ENCODE measurements around the gene ANKRD18A. TPM values are rescaled to one million over a fixed set of nuclear protein-coding genes. Genes with fewer than 3 reads are reported as not detected.

Gene ANKRD18A
- total and polyA plus RNA-seq, 2 donors (not counting 3 experiments of a cell fraction or from before 2014, with no cell fraction given) = 3.2 TPM; not detected in 1

DNA sequence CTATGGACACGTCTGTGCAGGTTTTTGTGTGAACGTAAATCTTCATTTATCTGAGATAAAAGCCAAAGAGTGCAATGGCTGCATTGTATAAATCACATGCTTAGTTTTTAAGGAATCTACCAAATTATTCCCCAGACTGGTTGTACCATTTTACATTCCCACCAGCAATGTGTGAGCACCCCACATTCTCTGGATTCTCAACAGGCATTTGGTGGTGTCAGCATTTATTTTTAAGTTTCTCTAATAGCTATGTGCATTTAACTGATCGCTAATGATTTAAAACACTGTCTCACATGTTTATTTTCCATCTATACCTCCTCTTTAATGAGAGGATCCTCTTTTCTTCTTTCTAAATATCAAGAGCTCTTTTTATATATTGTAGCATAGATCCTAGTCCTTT is 13.9 kb upstream of the ANKRD18A start:
- Histone ChIP-seq H2AFZ (ENCODE audit: low read depth, low read length) (no peak overlapping the region), H3K4me2 (ENCODE audit: insufficient read depth, low read length) (no peak overlapping the region), H3K36me3 (ENCODE audit: control insufficient read depth in 2 of 2, extremely low read depth in 1 of 2, insufficient read depth in 2 of 2, low read length in 2 of 2) (no peaks in the 10 kb centered on the region), H3K27ac (ENCODE audit: insufficient read depth, low read depth, low read length) (no peak overlapping the region), H3K27me3 (ENCODE audit: control insufficient read depth in 2 of 2, insufficient read depth in 2 of 2, low read length in 2 of 2) (no peaks in the 10 kb centered on the region), H3K4me3 (replicated peaks in 1 of 3; ENCODE audit: insufficient read depth in 1 of 3, low read depth in 1 of 3, low read length in 3 of 3) (no peak overlapping the region), H3K9ac (replicated peaks; ENCODE audit: extremely low read depth, insufficient read depth, low read length) (no peak overlapping the region), H4K20me1 (replicated peaks; ENCODE audit: control insufficient read depth, extremely low read depth, insufficient read depth, low read length) (no peaks in the 10 kb centered on the region), H3K79me2 (ENCODE audit: control insufficient read depth, insufficient read depth, low read length) (no peaks in the 10 kb centered on the region), H3K9me3 (replicated peaks; ENCODE audit: control insufficient read depth, insufficient read depth, low read length) (no peaks in the 10 kb centered on the region), H3K4me1 (ENCODE audit: control insufficient read depth, extremely low read depth, insufficient read depth, low read length) (no peaks in the 10 kb centered on the region), H3K9me1 (replicated peaks; ENCODE audit: control insufficient read depth, extremely low read depth, insufficient read depth, low read length) (no peaks in the 10 kb centered on the region)
- FAIRE-seq = no peak
- TF ChIP-seq, protein P1, sequence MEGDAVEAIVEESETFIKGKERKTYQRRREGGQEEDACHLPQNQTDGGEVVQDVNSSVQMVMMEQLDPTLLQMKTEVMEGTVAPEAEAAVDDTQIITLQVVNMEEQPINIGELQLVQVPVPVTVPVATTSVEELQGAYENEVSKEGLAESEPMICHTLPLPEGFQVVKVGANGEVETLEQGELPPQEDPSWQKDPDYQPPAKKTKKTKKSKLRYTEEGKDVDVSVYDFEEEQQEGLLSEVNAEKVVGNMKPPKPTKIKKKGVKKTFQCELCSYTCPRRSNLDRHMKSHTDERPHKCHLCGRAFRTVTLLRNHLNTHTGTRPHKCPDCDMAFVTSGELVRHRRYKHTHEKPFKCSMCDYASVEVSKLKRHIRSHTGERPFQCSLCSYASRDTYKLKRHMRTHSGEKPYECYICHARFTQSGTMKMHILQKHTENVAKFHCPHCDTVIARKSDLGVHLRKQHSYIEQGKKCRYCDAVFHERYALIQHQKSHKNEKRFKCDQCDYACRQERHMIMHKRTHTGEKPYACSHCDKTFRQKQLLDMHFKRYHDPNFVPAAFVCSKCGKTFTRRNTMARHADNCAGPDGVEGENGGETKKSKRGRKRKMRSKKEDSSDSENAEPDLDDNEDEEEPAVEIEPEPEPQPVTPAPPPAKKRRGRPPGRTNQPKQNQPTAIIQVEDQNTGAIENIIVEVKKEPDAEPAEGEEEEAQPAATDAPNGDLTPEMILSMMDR (IDR thresholded peaks at IDR 0.05; ENCODE audit: extremely low read depth in 1 of 2, insufficient read depth in 1 of 2, low read depth in 1 of 2, low read length in 2 of 2) = no peak
- no peak for TF ChIP-seq MYC (IDR thresholded peaks at IDR 0.05; ENCODE audit: low read depth, low read length)
- TF ChIP-seq FOS (IDR thresholded peaks at IDR 0.05; ENCODE audit: borderline replicate concordance, insufficient read depth, low read length) = no peak
- TF ChIP-seq POLR2A (IDR thresholded peaks at IDR 0.05; ENCODE audit: low read depth, low read length) = no peak
- TF ChIP-seq EZH2 (IDR thresholded peaks at IDR 0.05; ENCODE audit: borderline replicate concordance, low read depth, low read length, severe bottlenecking) = no peak
- TF ChIP-seq, protein P2, sequence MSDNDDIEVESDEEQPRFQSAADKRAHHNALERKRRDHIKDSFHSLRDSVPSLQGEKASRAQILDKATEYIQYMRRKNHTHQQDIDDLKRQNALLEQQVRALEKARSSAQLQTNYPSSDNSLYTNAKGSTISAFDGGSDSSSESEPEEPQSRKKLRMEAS (IDR thresholded peaks at IDR 0.05; ENCODE audit: insufficient read depth, insufficient read length) = no peak
- no peak for TF ChIP-seq POLR2AphosphoS5 (IDR thresholded peaks at IDR 0.05; ENCODE audit: insufficient read depth, low read depth, low read length)
- no peak for TF ChIP-seq JUN (IDR thresholded peaks at IDR 0.05; ENCODE audit: borderline replicate concordance, insufficient read depth, insufficient read length, low read depth)
- TF ChIP-seq GATA2 (IDR thresholded peaks at IDR 0.05; ENCODE audit: insufficient read depth, insufficient read length, low read depth, low read length) = no peak
- intact Hi-C loops (cut with micrococcal nuclease) = no loop called here
- ChIA-PET CTCF (no interaction called here), POLR2A (no interaction called here)
- dilution Hi-C loops (cut with MboI; ENCODE audit: extremely low pct_ligation_motif_present, low sequenced_read_pairs) = no loop called here
- no TSS peak for BruUV-seq (replicated peaks)
- no peak for DNase-seq (ENCODE audit: low read depth, low spot score)

All from endothelial cell of umbilical vein (primary cell).